Heart left ventricle (tissue), 16 donors: ENCODE data around the gene STARD9. TPM values are rescaled to one million over a fixed set of nuclear protein-coding genes. Genes with fewer than 3 reads are reported as not detected.

Experiments used
- ATAC-seq, 4 donors: fragments of 200-7000 bp; cut with Tn5 transposase; one replicate each; pipeline ENCODE4 v1.9.1; 2020 to 2022; ENCODE audit warnings: moderate library complexity in 4 of 4, mild to moderate bottlenecking in 3 of 4, moderate number of reproducible peaks in 1 of 4
- DNase-seq, 5 donors: peaks; one replicate each; pipeline ENCODE4 v3.0.0-alpha.2; 2020
- H3K27ac ChIP-seq, 12 donors: fragments of 200-600 bp; sonication (generic) in 4 of 12; one replicate each; pipeline versions ENCODE4 v1.5.0 to v1.8.0; 2016 to 2022; ENCODE audit warnings: mild to moderate bottlenecking in 2 of 12
- H3K27me3 ChIP-seq, 9 donors: fragments of 200-600 bp; sonication (generic) in 2 of 9; one replicate each; pipeline versions ENCODE4 v1.5.1 to v1.8.0; 2016 to 2022; ENCODE audit warnings: mild to moderate bottlenecking in 3 of 9
- H3K36me3 ChIP-seq, 9 donors: fragments of 200-600 bp; sonication (generic) in 2 of 9; one replicate each; pipeline versions ENCODE4 v1.5.0 to v1.8.0; 2018 to 2022; ENCODE audit warnings: mild to moderate bottlenecking in 2 of 9
- H3K4me1 ChIP-seq, 12 donors: fragments of 200-600 bp; sonication (generic) in 4 of 12; one replicate each; pipeline versions ENCODE4 v1.5.0 to v1.8.0; 2016 to 2022; ENCODE audit warnings: mild to moderate bottlenecking in 3 of 12
- H3K4me3 ChIP-seq, 12 donors: fragments of 200-600 bp; sonication (generic) in 4 of 12; one replicate each; pipeline versions ENCODE4 v1.5.0 to v1.8.0; 2017 to 2022; ENCODE audit warnings: mild to moderate bottlenecking in 9 of 12, moderate library complexity in 4 of 12
- H3K9me3 ChIP-seq, 12 donors: fragments of 200-600 bp; sonication (generic) in 4 of 12; one replicate each; pipeline versions ENCODE4 v1.5.0 to v1.8.0; 2016 to 2022; ENCODE audit warnings: mild to moderate bottlenecking in 1 of 12
- POLR2A ChIP-seq, 2 donors: fragments of 450-650 bp; IDR thresholded peaks; one replicate each; pipeline ENCODE4 v1.6.1; 2017; ENCODE audit warnings: antibody characterized with exemption in 2 of 2, mild to moderate bottlenecking in 2 of 2, moderate library complexity in 2 of 2
- WGBS, 4 donors: extraction: QIAGEN DNeasy Blood & Tissue Kit in 2 of 4; methylation state at CpG; one replicate each; pipeline versions ENCODE4 v1.1.5 to v1.1.7; 2013 to 2018; 5-methylcytosine and 5-hydroxymethylcytosine counted together
- intact Hi-C, 10 donors: fragments of 100-400 bp; cut with DNase I; formaldehyde crosslinking; loops; one replicate each; pipeline versions ENCODE4 v1.11.1 to v1.14.2; 2022
- polyA plus RNA-seq, 2 donors: library from polyadenylated mRNA; stranded (reverse); fragments of 200-250 nt; gene quantifications; one replicate each; pipeline ENCODE4 v1.2.3, GENCODE V29; 2013
- total RNA-seq, 9 donors: library from RNA; depleted of rRNA in 2 of 9; stranded (reverse); fragments of >200 nt in 2 of 9; fragmentation: NEBNext Ultra II Directional in 3 of 9; extraction: Animal tissue kit (Norgen Biotek cat#: 25700) in 3 of 9; gene quantifications; one replicate each; pipeline versions ENCODE4 v1.1.0 to v1.2.4, GENCODE V29; 2016 to 2023
- TF ChIP-seq, protein P1 (sequence below), 12 donors: fragments of 200-600 bp; sonication (generic) in 4 of 12; IDR thresholded peaks; one replicate each; pipeline versions ENCODE4 v1.5.0 to v1.8.0; 2018 to 2022; ENCODE audit warnings: antibody characterized with exemption in 12 of 12, mild to moderate bottlenecking in 5 of 12
- donor health status: ischemic (EF 13 %, LVEDD 7.1; RV severe dilation, severe dysfunction).
- donor health status: healthy with polysubstance abuse.
- donor health status: DM: no; HTN: yes; CAD: no.
- donor health status: DM: no; HTN: no; CAD: no.
- donor health status: ischemic (EF 25% LVEDD 6.9; RV normal size, moderate dysfunction).
- donor health status: ischemic (EF 25% LVEDD 5.7; RV mildly dilated, moderate dysfunction).
- donor health status: healthy.
- donor health status: DM: yes; HTN: yes; CAD: no.
- donor health status: ischemic (EF 35%, LVEDD 5.7; RV mildly dilated, moderate dysfunction).
- donor health status: nonischemic (EF 11% LVEDD 7.7; RV severe dilation, severe dysfunction).
- donor health status: DM: yes; HTN: yes; CAD: no.
- donor health status: PGD.
- donor health status: ischemic (EF 29% LVEDD 5.4; RV normal size, mild dysfunction).
- donor health status: nonischemic (EF 23%, LVEDD 6.1; RV moderate dilation, normal function).

STARD9 gene
- total and polyA plus RNA-seq, 11 donors: 3.7 to 11.1 (median 8.0) TPM

DNA sequence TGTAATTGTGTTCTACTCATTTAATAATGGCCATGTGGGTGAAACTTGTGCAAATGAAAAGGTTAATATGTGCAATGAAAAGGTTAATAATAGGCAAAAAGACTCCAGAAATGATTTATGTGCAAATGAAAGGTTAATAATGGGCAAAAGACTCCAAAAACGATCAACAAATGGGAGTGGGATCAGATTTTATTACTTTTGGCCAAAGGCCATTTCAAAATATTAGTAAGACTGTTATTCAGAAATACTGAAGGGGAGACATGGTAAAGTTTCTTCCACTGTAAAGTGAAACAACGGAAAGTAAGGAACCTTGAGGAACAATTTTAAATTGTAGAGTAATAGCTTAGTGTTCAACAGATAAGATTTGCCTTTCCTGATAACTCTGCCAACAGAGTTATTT is 40.7 kb downstream of the STARD9 start:
- no peaks in the 10 kb centered on the region for H3K9me3 ChIP-seq
- DNase-seq (no peak), ATAC-seq (no peak)
- H3K4me3 ChIP-seq: no peak overlapping the region
- no peaks in the 10 kb centered on the region for H3K27me3 ChIP-seq
- WGBS, 4 donors: 34 to 48% (median 39%) methylated on average over 2 of the region's 2 CpGs
- intact Hi-C loops: loop anchor here in 1 of 10 donors (5.0 kb wide), 1 partner anchor 49 kb away; no protein-coding TSS in a partner anchor
- H3K4me1 ChIP-seq: peaks cover 0 to 11% (median 4%) of the 10 kb centered on the region in 12 donors
- H3K27ac ChIP-seq: peak overlapping the region in 1 of 12 donors; percentile 18
- peaks cover 0 to 20% (median 6%) of the 10 kb centered on the region in 9 donors for H3K36me3 ChIP-seq
- no peak for TF ChIP-seq POLR2A (IDR thresholded peaks at IDR 0.05)
- TF ChIP-seq, protein P1, sequence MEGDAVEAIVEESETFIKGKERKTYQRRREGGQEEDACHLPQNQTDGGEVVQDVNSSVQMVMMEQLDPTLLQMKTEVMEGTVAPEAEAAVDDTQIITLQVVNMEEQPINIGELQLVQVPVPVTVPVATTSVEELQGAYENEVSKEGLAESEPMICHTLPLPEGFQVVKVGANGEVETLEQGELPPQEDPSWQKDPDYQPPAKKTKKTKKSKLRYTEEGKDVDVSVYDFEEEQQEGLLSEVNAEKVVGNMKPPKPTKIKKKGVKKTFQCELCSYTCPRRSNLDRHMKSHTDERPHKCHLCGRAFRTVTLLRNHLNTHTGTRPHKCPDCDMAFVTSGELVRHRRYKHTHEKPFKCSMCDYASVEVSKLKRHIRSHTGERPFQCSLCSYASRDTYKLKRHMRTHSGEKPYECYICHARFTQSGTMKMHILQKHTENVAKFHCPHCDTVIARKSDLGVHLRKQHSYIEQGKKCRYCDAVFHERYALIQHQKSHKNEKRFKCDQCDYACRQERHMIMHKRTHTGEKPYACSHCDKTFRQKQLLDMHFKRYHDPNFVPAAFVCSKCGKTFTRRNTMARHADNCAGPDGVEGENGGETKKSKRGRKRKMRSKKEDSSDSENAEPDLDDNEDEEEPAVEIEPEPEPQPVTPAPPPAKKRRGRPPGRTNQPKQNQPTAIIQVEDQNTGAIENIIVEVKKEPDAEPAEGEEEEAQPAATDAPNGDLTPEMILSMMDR (IDR thresholded peaks at IDR 0.05): no peak

DNA sequence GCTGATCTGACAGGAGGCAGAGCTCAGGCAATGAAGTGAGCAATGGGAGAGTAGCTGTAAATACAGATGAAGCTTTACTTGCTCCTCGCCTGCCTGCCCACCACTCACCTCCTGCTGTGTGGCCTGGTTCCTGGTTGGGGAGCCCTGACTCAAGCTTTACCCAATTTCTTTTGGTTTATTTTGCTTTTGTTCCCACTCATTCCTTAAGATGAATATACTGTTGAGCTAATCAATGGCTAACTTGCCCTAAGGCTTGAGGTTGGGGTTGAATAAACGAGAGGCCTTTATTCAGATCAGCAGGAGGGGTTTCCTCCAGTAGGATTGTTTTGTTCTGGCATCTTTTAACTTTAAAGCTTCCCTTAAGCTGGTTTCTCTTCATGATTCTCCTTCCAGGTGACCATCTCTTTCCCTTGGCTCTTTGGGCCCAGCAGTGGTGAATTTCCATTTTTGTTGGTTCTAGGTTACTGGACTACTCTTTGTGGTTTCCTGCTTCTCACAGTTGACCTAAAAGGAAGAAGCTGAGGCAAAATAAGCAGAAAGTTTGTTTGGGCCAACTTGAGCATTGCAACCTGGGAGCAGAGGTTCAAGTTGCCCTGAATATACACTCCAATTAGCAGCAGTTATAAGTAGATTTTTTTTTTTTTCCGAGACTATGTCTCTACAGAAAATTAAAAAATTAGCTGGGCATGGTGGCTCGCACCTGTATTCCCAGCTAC is 44.4 kb downstream of the STARD9 start:
- WGBS, 4 donors: 92 to 95% (median 94%) methylated on average over 4 of the region's 4 CpGs
- TF ChIP-seq POLR2A (IDR thresholded peaks at IDR 0.05): no peak
- TF ChIP-seq, protein P1 (IDR thresholded peaks at IDR 0.05): no peak

DNA sequence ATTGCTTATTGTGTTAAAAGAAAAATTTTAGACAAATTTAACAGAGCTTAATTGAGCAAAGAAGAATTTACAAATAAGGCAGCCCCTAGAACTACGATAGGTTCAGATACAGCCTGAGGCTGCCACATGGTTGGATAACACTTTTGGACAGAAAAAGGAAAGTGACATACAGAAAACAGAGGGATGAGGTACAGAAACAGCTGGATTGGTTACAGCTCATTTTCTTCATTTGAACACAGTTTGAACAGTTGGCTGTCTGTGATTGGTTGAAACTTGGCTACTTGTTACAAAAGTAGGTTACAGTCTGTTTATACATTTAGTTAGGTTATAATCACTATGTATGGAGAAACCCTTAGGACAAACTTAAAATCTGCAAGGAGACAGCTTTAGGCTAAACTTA is 46.0 kb downstream of the STARD9 start:
- intact Hi-C loops: no loop called here
- TF ChIP-seq POLR2A (IDR thresholded peaks at IDR 0.05): no peak
- TF ChIP-seq, protein P1 (IDR thresholded peaks at IDR 0.05): no peak
- peaks cover 0 to 2% (median 0%) of the 10 kb centered on the region in 12 donors for H3K4me1 ChIP-seq
- whole genome bisulfite sequencing, 4 donors: 87 to 99% (median 97%) methylated on average over 1 of the region's 1 CpG
- H3K27me3 ChIP-seq: no peaks in the 10 kb centered on the region
- no peak overlapping the region for H3K27ac ChIP-seq
- DNase-seq (no peak), ATAC-seq (no peak)
- H3K4me3 ChIP-seq: no peak overlapping the region
- H3K36me3 ChIP-seq: peaks cover 0 to 20% (median 6%) of the 10 kb centered on the region in 9 donors
- no peaks in the 10 kb centered on the region for H3K9me3 ChIP-seq

More for the DNA sequence above, 44.4 kb downstream of the STARD9 start:
- ATAC-seq (no peak), DNase-seq (no peak)
- intact Hi-C loops: loop anchor here in 1 of 10 donors (5.0 kb wide), 1 partner anchor 53 kb away; no protein-coding TSS in a partner anchor
- peaks cover 0 to 20% (median 6%) of the 10 kb centered on the region in 9 donors for H3K36me3 ChIP-seq
- H3K27ac ChIP-seq: no peak overlapping the region
- H3K4me3 ChIP-seq: no peak overlapping the region
- H3K4me1 ChIP-seq: peaks cover 0 to 7% (median 0%) of the 10 kb centered on the region in 12 donors
- H3K9me3 ChIP-seq: no peaks in the 10 kb centered on the region
- H3K27me3 ChIP-seq: no peaks in the 10 kb centered on the region

DNA sequence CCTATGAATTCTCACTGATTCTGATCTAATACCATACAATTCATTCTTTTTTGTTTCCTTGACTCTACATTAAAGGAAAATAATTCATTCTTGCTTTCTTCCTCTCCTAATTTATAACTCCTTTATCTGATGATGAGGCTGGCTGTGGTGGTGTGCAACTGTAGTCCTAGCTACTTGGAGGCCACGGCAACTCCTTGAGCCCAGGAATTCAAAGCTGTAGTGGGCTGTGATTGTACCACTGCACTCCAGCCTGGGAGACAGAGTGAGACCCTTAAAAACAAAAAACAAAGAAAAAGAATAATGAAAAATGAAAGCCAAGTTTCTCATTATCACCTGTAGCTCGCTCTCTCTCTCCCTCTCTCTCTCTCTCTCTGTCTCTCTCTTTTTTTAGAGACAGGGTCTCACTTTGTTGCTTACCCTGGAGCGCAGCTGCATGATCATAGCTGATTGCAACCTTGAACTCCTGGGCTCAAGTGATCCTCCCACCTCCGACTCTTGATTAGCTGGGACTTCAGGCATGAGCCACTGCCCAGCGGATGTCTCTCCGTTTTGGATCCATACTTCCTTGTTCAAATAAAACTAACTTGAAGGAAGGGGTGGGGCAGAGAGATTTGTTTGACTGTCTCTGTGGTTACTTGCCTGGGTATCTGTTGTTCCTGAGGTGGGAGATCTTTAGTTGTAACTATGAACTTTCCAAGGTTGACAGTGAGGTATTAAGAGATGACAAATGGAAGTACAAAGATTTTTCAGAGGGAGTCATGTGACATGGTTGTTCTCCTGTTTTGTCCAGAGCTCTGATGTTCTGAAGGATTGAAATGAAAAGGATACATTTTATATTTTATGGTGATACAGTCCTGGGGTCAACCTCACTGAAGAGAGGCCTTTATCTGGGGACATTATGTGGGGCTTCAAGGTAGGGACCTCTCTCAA is 46.9 kb downstream of the STARD9 start:
- 75 to 86% (median 82%) methylated on average over 6 of the region's 6 CpGs for WGBS, 4 donors
- TF ChIP-seq, protein P1 (IDR thresholded peaks at IDR 0.05): no peak
- no peak for TF ChIP-seq POLR2A (IDR thresholded peaks at IDR 0.05)
- Histone ChIP-seq H3K9me3 (no peaks in the 10 kb centered on the region), H3K27me3 (no peaks in the 10 kb centered on the region), H3K4me3 (no peak overlapping the region), H3K36me3 (peaks cover 0 to 20% (median 6%) of the 10 kb centered on the region in 9 donors), H3K4me1 (no peaks in the 10 kb centered on the region), H3K27ac (no peak overlapping the region)
- no peak for DNase-seq
- ATAC-seq: no peak
- intact Hi-C loops: no loop called here
